Activated T-helper 1 cell treated with anti-CD3 and anti-CD28 coated beads, Interleukin-12 subunit alpha, Interleukin-12 subunit beta, Interleukin-2, Interleukin-4 antibody, amounts not matched to agents 30 ng/mL and 10 ng/mL and 1 ng/mL, durations not matched to agents 14 hours and 24 hours and 36 hours (primary cell): Measurements from ENCODE around the gene OCIAD2. TPM values are rescaled to one million over a fixed set of nuclear protein-coding genes. Genes with fewer than 3 reads are reported as not detected.
"Not testable (repeated sequence)": the region's sequence is repeated elsewhere in the genome, so short reads cannot be mapped to it uniquely, and the experiment has no call there.

Source experiments
- DNase-seq: peaks from one replicate; pipeline ENCODE4 v3.0.0; 2021; ENCODE audit warnings: low spot score
- H3K27ac Mint-ChIP-seq: one replicate; pipeline ENCODE4 v1.8.0; 2021; ENCODE audit warnings: mild to moderate bottlenecking, mixed read lengths
- H3K27me3 Mint-ChIP-seq: one replicate; pipeline ENCODE4 v1.8.0; 2022; ENCODE audit warnings: mild to moderate bottlenecking, moderate library complexity, mixed read lengths; ENCODE audit not compliant: insufficient read depth
- H3K36me3 Mint-ChIP-seq: one replicate; pipeline ENCODE4 v1.8.0; 2021; ENCODE audit warnings: low read depth, mixed read lengths
- H3K4me1 Mint-ChIP-seq: one replicate; pipeline ENCODE4 v1.8.0; 2021; ENCODE audit warnings: low read depth, mixed read lengths
- H3K4me3 Mint-ChIP-seq: one replicate; pipeline ENCODE4 v1.8.0; 2021; ENCODE audit warnings: mild to moderate bottlenecking, moderate library complexity, mixed read lengths
- H3K9me3 Mint-ChIP-seq: one replicate; pipeline ENCODE4 v1.8.0; 2021; ENCODE audit warnings: mixed read lengths
- intact Hi-C: fragments of 100-400 bp; cut with micrococcal nuclease; formaldehyde crosslinking; loops from one replicate; pipeline ENCODE4 v1.15.1; 2024
- total RNA-seq: library from RNA; stranded (reverse); gene quantifications from 2 replicates; pipeline ENCODE4 v1.2.3, GENCODE V29; 2022

The OCIAD2 gene
- total RNA-seq, 1 donor from 2014 or later, result 59.6 TPM

DNA sequence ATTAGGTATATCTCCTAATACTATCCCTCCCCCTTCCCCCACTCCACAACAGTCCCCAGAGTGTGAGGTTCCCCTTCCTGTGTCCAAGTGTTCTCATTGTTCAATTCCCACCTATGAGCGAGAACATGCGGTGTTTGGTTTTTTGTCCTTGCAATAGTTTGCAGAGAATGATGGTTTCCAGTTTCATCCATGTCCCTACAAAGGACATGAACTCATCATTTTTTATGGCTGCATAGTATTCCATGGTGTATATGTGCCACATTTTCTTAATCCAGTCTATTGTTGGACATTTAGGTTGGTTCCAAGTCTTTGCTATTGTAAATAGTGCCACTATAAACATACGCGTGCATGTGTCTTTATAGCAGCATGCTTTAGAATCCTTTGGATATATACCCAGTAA lies 41.9 kb downstream of the OCIAD2 start:
- DNase-seq, intact Hi-C loops, H3K27me3 Mint-ChIP-seq, H3K4me3 Mint-ChIP-seq, H3K27ac Mint-ChIP-seq, H3K9me3 Mint-ChIP-seq, H3K4me1 Mint-ChIP-seq: not testable (repeated sequence)
- H3K36me3 Mint-ChIP-seq, result peaks cover 13% of the 10 kb centered on the region

GRCh38 chr4:48863728-48864127 lies 42.8 kb downstream of the OCIAD2 start:
- Mint-ChIP-seq H3K9me3 (peaks cover 7% of the 10 kb centered on the region), H3K27ac (no peak overlapping the region), H3K36me3 (peaks cover 19% of the 10 kb centered on the region), H3K4me1 (no peaks in the 10 kb centered on the region), H3K4me3 (no peak overlapping the region), H3K27me3 (no peaks in the 10 kb centered on the region)
- no peak for DNase-seq
- intact Hi-C loops, result no loop called here

GRCh38 chr4:48862661-48863060 lies 43.9 kb downstream of the OCIAD2 start:
- H3K4me3 Mint-ChIP-seq, result no peak overlapping the region
- H3K27ac Mint-ChIP-seq, result no peak overlapping the region
- H3K36me3 Mint-ChIP-seq, result peaks cover 27% of the 10 kb centered on the region
- intact Hi-C loops, result no loop called here
- no peaks in the 10 kb centered on the region for H3K27me3 Mint-ChIP-seq
- H3K4me1 Mint-ChIP-seq, result no peaks in the 10 kb centered on the region
- no peak for DNase-seq
- peaks cover 7% of the 10 kb centered on the region for H3K9me3 Mint-ChIP-seq

- Mint-ChIP-seq H3K9me3 (peaks cover 7% of the 10 kb centered on the region), H3K36me3 (peaks cover 29% of the 10 kb centered on the region), H3K27ac (no peak overlapping the region), H3K4me3 (no peak overlapping the region), H3K27me3 (no peaks in the 10 kb centered on the region), H3K4me1 (no peaks in the 10 kb centered on the region)
- DNase-seq, result no peak
- intact Hi-C loops, result no loop called here
Observed at GRCh38 chr4:48862038-48862437, 44.5 kb downstream of the OCIAD2 start.

- no peak for DNase-seq
- no peak overlapping the region for H3K27ac Mint-ChIP-seq
- H3K4me3 Mint-ChIP-seq, result no peak overlapping the region
- no peaks in the 10 kb centered on the region for H3K4me1 Mint-ChIP-seq
- no peaks in the 10 kb centered on the region for H3K9me3 Mint-ChIP-seq
- H3K27me3 Mint-ChIP-seq, result no peaks in the 10 kb centered on the region
- intact Hi-C loops, result loop anchor here (2.0 kb wide), 1 partner anchor 25 kb away; no protein-coding TSS in a partner anchor
- H3K36me3 Mint-ChIP-seq, result peaks cover 42% of the 10 kb centered on the region
Observed at GRCh38 chr4:48858130-48858529, 48.4 kb downstream of the OCIAD2 start.

DNA sequence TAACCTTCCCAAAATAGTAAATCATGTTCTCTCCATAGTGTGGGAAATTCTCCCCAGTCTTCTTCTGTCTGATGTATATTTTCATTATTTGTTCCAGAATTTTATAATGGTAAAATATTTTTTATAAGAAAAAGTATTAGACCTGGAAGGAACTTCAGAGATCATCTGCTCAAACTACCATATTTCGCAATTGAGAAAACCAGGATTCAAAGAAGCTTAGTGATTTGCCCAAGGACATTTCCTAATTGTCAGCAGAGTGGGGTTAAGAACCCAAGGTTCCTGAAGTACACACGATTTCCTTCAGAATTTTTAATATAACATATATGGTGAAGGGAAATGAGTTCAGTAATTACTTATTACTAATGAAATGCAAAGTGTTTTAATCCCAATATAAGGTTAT lies 51.6 kb downstream of the OCIAD2 start:
- H3K4me1 Mint-ChIP-seq, result no peaks in the 10 kb centered on the region
- intact Hi-C loops, result no loop called here
- no peak overlapping the region for H3K4me3 Mint-ChIP-seq
- DNase-seq, result no peak
- no peaks in the 10 kb centered on the region for H3K27me3 Mint-ChIP-seq
- peaks cover 44% of the 10 kb centered on the region for H3K36me3 Mint-ChIP-seq
- no peak overlapping the region for H3K27ac Mint-ChIP-seq
- no peaks in the 10 kb centered on the region for H3K9me3 Mint-ChIP-seq

DNA sequence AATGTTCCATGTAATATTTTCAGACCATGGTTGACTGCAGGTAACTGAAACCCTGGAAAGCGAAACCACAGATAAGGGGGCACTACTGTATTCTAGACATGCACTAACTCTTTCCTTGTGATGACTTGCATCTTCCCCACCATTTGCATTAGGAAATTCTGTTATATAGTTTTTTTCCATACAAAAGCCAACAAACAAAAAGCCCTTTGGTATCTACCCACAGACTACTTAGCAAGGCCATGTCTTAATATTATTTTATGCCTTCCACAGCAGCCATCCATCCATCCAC lies 52.2 kb downstream of the OCIAD2 start:
- no peaks in the 10 kb centered on the region for H3K27me3 Mint-ChIP-seq
- H3K4me1 Mint-ChIP-seq, result no peaks in the 10 kb centered on the region
- H3K36me3 Mint-ChIP-seq, result peaks cover 41% of the 10 kb centered on the region
- intact Hi-C loops, result no loop called here
- no peak overlapping the region for H3K4me3 Mint-ChIP-seq
- no peaks in the 10 kb centered on the region for H3K9me3 Mint-ChIP-seq
- no peak overlapping the region for H3K27ac Mint-ChIP-seq
- no peak for DNase-seq

DNA sequence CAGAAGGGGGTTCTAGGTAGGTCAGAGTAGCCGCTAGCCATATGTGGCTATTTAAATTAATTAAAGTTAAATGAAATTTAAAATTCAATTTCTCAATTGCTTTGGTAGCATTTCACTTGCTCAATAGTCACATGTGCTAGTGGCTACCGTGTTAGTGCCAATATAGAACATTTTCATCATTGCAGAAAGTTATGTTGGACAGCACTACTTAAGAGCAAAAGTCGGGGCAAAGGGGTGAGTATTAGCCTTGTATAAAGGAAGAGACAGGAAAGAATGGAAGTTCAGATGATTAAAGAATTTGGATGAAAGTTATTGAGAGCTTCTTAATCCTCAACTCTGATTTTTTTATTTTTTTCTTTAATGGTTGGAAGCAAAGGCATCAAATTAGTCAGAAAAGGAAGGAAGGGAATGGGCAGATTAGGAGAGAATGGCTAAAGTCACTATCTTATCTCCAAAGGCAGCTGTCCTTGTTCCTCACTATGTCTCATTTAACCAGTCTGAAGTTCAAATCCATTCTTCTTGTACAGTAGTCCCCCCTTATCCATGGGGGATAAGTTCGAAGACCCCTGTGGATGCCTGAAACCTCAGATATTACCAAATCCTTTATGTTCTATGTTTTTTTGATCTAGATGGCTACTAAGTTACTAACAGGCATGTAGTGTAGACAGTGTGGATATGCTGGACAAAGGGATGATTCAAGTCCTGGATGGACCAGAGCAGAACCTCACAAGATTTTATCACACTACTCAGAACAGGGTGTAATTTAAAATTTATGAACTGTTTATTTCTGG lies 52.8 kb downstream of the OCIAD2 start:
- Mint-ChIP-seq H3K4me3 (no peak overlapping the region), H3K27me3 (no peaks in the 10 kb centered on the region), H3K9me3 (no peaks in the 10 kb centered on the region), H3K27ac (no peak overlapping the region), H3K36me3 (peaks cover 40% of the 10 kb centered on the region), H3K4me1 (no peaks in the 10 kb centered on the region)
- intact Hi-C loops, result no loop called here
- no peak for DNase-seq

GRCh38 chr4:48851651-48852050 lies 54.9 kb downstream of the OCIAD2 start:
- no peak for DNase-seq
- Mint-ChIP-seq H3K4me1 (no peaks in the 10 kb centered on the region), H3K27me3 (no peaks in the 10 kb centered on the region), H3K27ac (no peak overlapping the region), H3K36me3 (peaks cover 38% of the 10 kb centered on the region), H3K4me3 (no peak overlapping the region), H3K9me3 (no peaks in the 10 kb centered on the region)
- intact Hi-C loops, result no loop called here

DNA sequence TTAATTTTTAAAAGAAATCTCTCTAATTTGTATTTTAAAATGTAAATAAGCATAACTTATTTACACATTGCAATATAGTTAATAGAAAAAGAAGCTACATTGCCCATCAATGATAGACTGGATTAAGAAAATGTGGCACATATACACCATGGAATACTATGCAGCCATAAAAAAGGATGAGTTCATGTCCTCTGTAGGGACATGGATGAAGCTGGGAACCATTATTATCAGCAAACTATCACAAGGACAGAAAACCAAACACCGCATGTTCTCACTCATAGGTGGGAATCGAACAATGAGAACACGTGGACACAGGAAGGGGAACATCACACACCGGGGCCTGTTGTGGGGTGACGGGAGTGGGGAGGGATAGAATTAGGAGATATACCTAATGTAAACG lies 57.8 kb downstream of the OCIAD2 start:
- H3K27ac Mint-ChIP-seq, DNase-seq, intact Hi-C loops, H3K4me1 Mint-ChIP-seq, H3K9me3 Mint-ChIP-seq, H3K27me3 Mint-ChIP-seq, H3K4me3 Mint-ChIP-seq: not testable (repeated sequence)
- peaks cover 48% of the 10 kb centered on the region for H3K36me3 Mint-ChIP-seq

DNA sequence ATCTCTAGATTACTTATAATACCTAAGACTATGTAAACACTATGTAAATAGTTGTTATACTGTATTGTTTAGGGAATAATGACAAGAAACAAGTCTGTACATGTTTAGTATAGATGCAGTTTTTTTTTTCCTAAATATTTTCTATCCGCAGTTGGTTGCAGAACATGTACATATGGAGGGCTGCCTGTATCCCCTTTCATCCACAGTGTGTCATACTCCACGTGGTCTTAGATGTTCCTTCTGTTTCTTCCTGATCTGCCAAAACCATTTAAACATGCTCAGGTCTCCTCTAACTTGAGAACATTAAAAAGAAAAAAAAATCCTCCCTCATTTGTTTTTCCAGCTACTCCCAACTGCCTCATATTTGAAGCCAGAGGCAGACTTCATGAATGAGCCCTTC lies 61.7 kb downstream of the OCIAD2 start:
- Mint-ChIP-seq H3K4me1 (no peaks in the 10 kb centered on the region), H3K36me3 (peaks cover 45% of the 10 kb centered on the region), H3K9me3 (no peaks in the 10 kb centered on the region), H3K4me3 (no peak overlapping the region), H3K27me3 (no peaks in the 10 kb centered on the region), H3K27ac (no peak overlapping the region)
- DNase-seq, result no peak
- intact Hi-C loops, result no loop called here

- H3K9me3 Mint-ChIP-seq, result no peaks in the 10 kb centered on the region
- intact Hi-C loops, result no loop called here
- H3K36me3 Mint-ChIP-seq, result peaks cover 46% of the 10 kb centered on the region
- no peak overlapping the region for H3K4me3 Mint-ChIP-seq
- peaks cover 4% of the 10 kb centered on the region for H3K4me1 Mint-ChIP-seq
- H3K27me3 Mint-ChIP-seq, result no peaks in the 10 kb centered on the region
- H3K27ac Mint-ChIP-seq, result no peak overlapping the region
- DNase-seq, result no peak
Observed at GRCh38 chr4:48841045-48841827, 65.3 kb downstream of the OCIAD2 start.

DNA sequence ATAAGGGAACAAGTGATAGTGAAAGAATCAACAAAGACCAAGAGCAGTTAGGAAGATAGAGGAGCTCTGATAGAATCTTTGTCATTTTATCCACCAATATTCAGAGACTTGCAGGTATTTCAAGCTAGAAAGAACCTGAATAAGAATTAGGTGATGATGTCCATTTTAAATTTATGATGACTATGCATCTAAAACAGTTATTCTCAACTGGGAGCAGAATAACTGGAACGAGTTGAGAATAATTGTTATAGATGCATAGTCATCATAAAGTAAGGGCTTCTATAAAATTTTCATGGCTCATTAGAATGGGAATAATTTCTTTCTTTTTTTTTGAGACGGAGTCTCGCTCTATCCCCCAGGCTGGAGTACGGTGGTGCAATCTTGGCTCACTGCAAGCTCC lies 69.9 kb downstream of the OCIAD2 start:
- peaks cover 31% of the 10 kb centered on the region for H3K36me3 Mint-ChIP-seq

More for the DNA sequence above, 69.9 kb downstream of the OCIAD2 start:
- peaks cover 16% of the 10 kb centered on the region for H3K4me1 Mint-ChIP-seq
- H3K27ac Mint-ChIP-seq, result no peak overlapping the region
- H3K9me3 Mint-ChIP-seq, result no peaks in the 10 kb centered on the region
- intact Hi-C loops, result no loop called here
- no peak for DNase-seq
- no peaks in the 10 kb centered on the region for H3K27me3 Mint-ChIP-seq
- H3K4me3 Mint-ChIP-seq, result no peak overlapping the region
